Prostate gland (tissue), 2 donors: ENCODE data around the gene SGCA. TPM values are rescaled to one million over a fixed set of nuclear protein-coding genes. Genes with fewer than 3 reads are reported as not detected.

Experiments used
- DNase-seq: peaks from one replicate; pipeline ENCODE4 v3.0.0-alpha.2; 2019; ENCODE audit warnings: low spot score
- H3K27ac ChIP-seq, 2 donors: fragments of 200-600 bp; sonication (generic); 2 replicates each; pipeline ENCODE4 v1.5.1; 2017 to 2019
- H3K27me3 ChIP-seq: fragments of 200-600 bp; sonication (generic); replicated peaks from 2 replicates; pipeline ENCODE4 v1.5.1; 2019; ENCODE audit not compliant: insufficient read depth
- H3K36me3 ChIP-seq, 2 donors: fragments of 200-600 bp; sonication (generic); 1 replicate in 1 of 2; 2 replicates in 1 of 2; pipeline versions ENCODE4 v1.5.1 to v1.8.1; 2017 to 2019
- H3K4me1 ChIP-seq: fragments of 200-600 bp; sonication (generic); replicated peaks from 2 replicates; pipeline ENCODE4 v1.5.1; 2019
- H3K4me3 ChIP-seq, 2 donors: fragments of 200-600 bp; sonication (generic); 2 replicates each; pipeline ENCODE4 v1.5.1; 2017 to 2019
- H3K9me3 ChIP-seq: fragments of 200-600 bp; sonication (generic); 2 replicates; pipeline ENCODE4 v1.5.1; 2017
- POLR2A ChIP-seq: fragments of 450-650 bp; IDR thresholded peaks from one replicate; pipeline ENCODE4 v1.6.1; 2016; ENCODE audit warnings: antibody characterized with exemption, mild to moderate bottlenecking
- POLR2AphosphoS5 ChIP-seq: sonication (generic); formaldehyde crosslinking; IDR thresholded peaks from one replicate; pipeline ENCODE4 v1.6.1; 2017; ENCODE audit warnings: antibody characterized with exemption
- WGBS: methylation state at CpG from one replicate; pipeline ENCODE4 v1.1.5; 2018; 5-methylcytosine and 5-hydroxymethylcytosine counted together
- intact Hi-C: fragments of 100-400 bp; cut with DNase I; formaldehyde crosslinking; loops from one replicate; pipeline ENCODE4 v1.14.2; 2022
- total RNA-seq, 2 donors: library from RNA; depleted of rRNA; stranded (reverse); fragments of >200 nt; gene quantifications; one replicate each; pipeline ENCODE4 v1.1.0, GENCODE V29; 2016
- TF ChIP-seq, protein P1 (sequence below), 4 experiments: fragments of 200-600 bp in 2 of 4; fragments of 450-650 bp in 2 of 4; sonication (generic) in 2 of 4; IDR thresholded peaks; 1 replicate in 3 of 4; 2 replicates in 1 of 4; pipeline ENCODE4 v1.5.1; 2016 to 2019; ENCODE audit warnings: antibody characterized with exemption in 4 of 4, mild to moderate bottlenecking in 2 of 4, moderate library complexity in 2 of 4

SGCA gene
- total RNA-seq, 2 donors from 2014 or later, result 13.9 to 19.4 TPM

DNA sequence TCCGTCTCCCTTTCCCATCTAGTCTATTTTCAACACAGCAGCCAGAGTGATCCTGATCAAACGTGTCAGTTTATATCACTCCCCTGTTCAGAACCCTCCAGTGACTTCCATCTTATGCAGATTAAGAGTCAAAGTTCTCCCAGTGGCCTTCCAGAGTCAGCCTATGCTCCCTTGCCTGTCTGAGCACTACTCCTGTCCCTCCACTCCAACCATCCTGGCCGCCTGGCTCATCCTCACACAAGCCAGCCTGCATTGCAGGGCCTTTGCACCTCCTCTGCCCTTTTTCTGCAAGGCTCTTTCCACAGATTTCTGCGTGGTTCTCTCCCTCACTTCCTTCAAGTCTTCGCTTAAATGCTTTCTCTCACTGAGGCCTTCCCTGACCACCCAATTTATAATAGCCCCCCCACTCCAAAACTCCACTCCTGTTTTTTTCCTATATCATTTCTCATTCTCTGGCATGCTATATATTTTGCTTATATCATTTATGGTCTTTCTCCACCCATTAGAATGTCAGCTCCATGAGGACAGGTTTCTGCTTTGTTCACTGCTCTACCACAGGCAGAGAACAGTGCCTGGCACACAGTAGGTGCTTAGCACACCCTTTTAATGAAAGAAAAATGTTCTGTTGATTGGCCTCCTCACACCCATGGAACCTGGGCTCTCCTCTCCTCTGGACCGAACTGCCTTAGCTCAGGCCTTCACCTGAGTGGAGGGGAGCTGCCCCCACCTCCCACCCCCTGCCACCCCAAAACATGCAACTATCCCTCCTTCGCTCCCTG lies 45.1 kb upstream of the SGCA start:
- no peak for DNase-seq
- no peaks in the 10 kb centered on the region for H3K27me3 ChIP-seq
- no peaks in the 10 kb centered on the region for H3K9me3 ChIP-seq
- 89% methylated on average over 7 of the region's 7 CpGs for WGBS
- intact Hi-C loops, result no loop called here
- H3K4me1 ChIP-seq, result no peaks in the 10 kb centered on the region
- no peaks in the 10 kb centered on the region for H3K36me3 ChIP-seq
- no peak for TF ChIP-seq POLR2A
- TF ChIP-seq, protein P1, sequence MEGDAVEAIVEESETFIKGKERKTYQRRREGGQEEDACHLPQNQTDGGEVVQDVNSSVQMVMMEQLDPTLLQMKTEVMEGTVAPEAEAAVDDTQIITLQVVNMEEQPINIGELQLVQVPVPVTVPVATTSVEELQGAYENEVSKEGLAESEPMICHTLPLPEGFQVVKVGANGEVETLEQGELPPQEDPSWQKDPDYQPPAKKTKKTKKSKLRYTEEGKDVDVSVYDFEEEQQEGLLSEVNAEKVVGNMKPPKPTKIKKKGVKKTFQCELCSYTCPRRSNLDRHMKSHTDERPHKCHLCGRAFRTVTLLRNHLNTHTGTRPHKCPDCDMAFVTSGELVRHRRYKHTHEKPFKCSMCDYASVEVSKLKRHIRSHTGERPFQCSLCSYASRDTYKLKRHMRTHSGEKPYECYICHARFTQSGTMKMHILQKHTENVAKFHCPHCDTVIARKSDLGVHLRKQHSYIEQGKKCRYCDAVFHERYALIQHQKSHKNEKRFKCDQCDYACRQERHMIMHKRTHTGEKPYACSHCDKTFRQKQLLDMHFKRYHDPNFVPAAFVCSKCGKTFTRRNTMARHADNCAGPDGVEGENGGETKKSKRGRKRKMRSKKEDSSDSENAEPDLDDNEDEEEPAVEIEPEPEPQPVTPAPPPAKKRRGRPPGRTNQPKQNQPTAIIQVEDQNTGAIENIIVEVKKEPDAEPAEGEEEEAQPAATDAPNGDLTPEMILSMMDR (IDR thresholded peaks at IDR 0.05), result no peak
- TF ChIP-seq POLR2AphosphoS5, result no peak
- H3K27ac ChIP-seq, result no peak overlapping the region
- H3K4me3 ChIP-seq, result no peak overlapping the region

DNA sequence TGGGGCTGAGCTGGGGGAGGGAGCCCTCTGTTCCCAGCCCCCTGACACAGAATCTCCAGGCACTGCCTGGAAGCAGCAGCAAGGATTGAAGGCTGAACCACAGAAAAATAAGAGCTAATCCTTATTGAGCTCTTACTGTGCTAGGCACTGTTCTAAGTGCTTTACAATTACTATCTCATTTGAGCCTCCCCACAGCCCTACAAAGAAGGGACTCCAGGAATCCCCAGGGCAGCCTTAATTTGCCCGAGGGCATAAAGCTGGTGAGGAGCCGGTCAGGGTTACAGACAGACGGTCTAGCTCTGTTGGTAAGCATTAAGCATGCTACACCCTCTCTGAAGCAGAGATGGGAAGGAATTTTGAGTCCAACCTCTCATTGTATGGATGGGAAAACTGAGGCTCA lies 42.9 kb upstream of the SGCA start:
- no peaks in the 10 kb centered on the region for H3K4me1 ChIP-seq
- H3K36me3 ChIP-seq, result no peaks in the 10 kb centered on the region
- no peak overlapping the region for H3K4me3 ChIP-seq
- no peaks in the 10 kb centered on the region for H3K9me3 ChIP-seq
- 83% methylated on average over 3 of the region's 3 CpGs for WGBS
- TF ChIP-seq, protein P1 (IDR thresholded peaks at IDR 0.05), result no peak
- TF ChIP-seq POLR2A (no peak), POLR2AphosphoS5 (no peak)
- intact Hi-C loops, result no loop called here
- no peaks in the 10 kb centered on the region for H3K27me3 ChIP-seq
- H3K27ac ChIP-seq, result no peak overlapping the region
- no peak for DNase-seq

DNA sequence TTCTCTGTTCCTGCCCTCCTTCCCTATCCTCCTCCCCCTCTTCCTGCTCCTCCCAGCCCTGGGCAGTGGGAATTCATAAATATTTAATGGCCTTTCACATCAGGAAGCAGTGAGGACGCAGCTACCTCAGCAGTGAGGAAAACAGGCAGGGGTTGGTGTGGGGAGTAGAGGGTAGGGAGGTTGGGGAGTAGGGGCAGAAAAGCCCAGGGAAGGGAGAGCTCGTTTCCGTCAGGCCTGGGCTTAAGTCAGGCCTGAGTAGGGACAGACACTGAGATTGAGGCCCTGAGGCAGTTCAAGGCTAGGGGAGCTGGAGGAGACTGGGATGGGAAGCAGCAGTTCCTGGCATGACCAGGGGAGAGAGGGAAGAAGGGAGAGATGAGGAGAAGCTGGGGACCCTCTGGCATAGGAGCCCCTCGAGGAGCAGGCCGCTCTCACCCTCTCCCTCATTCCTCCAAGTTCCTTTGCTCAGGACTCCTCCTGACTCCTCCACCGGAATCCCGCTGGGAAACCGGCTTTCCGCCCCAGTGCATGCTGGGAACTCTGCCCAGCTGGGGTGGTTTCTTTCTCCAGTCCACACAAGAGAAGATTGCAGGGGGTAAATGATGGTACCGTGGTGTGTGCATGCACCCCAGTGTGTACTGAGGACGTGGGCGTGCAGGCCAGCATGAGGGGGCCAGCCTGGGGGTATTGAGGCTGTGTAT lies 42.0 kb upstream of the SGCA start:
- H3K9me3 ChIP-seq, result no peaks in the 10 kb centered on the region
- DNase-seq, result no peak
- no peaks in the 10 kb centered on the region for H3K36me3 ChIP-seq
- TF ChIP-seq POLR2A, result no peak
- no peak for TF ChIP-seq POLR2AphosphoS5
- TF ChIP-seq, protein P1 (IDR thresholded peaks at IDR 0.05), result no peak
- intact Hi-C loops, result no loop called here
- no peak overlapping the region for H3K27ac ChIP-seq
- 48% methylated on average over 12 of the region's 12 CpGs for WGBS
- H3K27me3 ChIP-seq, result peaks cover 1% of the 10 kb centered on the region
- H3K4me1 ChIP-seq, result no peaks in the 10 kb centered on the region
- H3K4me3 ChIP-seq, result no peak overlapping the region

DNA sequence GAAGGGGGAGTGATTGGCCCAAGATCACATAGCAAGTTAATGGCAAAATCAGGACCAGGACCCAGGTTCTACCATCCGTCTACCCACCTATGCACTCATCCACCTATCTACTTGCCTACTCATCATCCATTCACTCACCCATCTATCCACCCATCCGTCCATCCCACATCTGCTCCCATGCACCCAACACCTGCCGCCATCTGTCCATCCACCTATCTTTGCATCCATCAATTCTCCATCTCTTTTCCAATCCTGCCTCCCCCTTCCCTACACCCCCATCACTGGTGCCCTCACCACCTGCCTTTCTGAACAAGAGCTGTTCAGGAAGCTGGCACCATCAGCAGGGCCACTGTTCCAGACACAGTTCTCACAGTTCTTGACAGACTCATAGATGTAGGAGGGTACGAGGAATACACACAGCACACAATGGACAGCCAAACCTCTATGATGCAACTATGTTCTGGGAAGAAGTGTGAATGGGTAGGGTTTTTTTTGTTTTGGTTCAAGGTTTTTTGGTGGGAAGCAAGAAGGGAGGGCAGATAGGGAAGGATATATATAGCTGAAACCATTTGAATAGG lies 40.3 kb upstream of the SGCA start:
- Histone ChIP-seq H3K27ac (no peak overlapping the region), H3K4me1 (no peaks in the 10 kb centered on the region), H3K4me3 (no peak overlapping the region), H3K36me3 (no peaks in the 10 kb centered on the region), H3K27me3 (peaks cover 5% of the 10 kb centered on the region), H3K9me3 (no peaks in the 10 kb centered on the region)
- TF ChIP-seq POLR2A, result no peak
- TF ChIP-seq, protein P1 (IDR thresholded peaks at IDR 0.05), result no peak
- no peak for TF ChIP-seq POLR2AphosphoS5
- WGBS, result 95% methylated on average over 4 of the region's 4 CpGs
- no peak for DNase-seq
- intact Hi-C loops, result no loop called here
